GM13977 (cell line): ENCODE results near the gene UNC5A.

ENCODE experiments used
- DNase-seq: peaks from one replicate; pipeline ENCODE4 v3.0.0; 2012; ENCODE audit warnings: low spot score
- in situ Hi-C: fragments of 300-500 bp; cut with MboI; formaldehyde crosslinking; loops from one replicate; pipeline ENCODE4 v1.12.0; 2022; ENCODE audit warnings: low sequenced_read_pairs, low pct_unique_long_range_greater_than_20kb, mixed read lengths, inconsistent platforms; ENCODE audit not compliant: unreplicated experiment
- TF ChIP-seq, protein P1 (sequence below): IDR thresholded peaks from 2 replicates; pipeline ENCODE4 v1.5.1; 2012; ENCODE audit warnings: mild to moderate bottlenecking, control low read depth; ENCODE audit not compliant: insufficient read depth; ENCODE audit errors: extremely low read depth, missing control alignments

UNC5A gene

DNA sequence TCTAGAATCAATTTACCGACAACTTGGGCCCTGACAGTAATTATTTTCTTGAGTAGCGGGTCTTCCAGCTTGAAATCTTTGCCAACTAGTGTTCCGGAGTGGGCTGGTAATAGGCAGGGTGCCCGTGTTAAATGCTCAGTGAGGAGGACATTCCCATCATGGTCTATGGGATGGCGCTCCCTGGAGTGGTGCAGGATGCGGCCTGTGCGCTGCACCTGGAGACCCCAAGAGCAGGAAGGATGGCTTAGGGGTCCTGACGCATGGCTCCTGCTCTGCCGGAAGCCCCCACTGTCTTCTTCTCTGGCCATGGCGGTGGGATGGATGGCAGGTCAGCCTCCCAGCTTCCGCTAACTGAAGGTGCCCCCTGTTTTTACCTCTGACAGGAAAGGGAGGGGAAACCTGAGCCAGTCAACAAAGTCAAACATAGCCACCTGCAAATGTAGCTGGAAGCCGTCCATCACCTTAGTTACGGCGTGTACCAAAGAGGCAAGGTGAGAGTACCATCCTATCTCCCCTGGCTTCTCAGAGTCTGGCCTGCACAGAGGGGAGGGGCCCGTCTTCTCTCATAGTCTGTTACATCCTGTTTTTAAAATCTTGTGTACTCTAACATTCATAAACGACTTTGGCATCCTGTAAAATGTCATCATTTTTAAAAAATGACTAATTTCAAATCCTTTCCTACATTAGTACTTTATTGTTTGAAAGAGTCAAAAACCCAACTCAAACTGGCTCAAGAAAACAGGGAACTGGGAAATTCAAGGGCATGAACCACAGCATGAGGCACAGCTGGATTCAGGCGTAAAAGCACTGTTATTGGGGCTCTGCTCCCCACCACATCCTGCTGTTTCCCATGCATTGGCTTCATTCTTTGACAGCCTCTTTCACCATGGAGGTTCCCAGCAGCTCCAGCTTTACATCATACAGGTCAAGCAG, 28.5 kb upstream of the UNC5A start:
- TF ChIP-seq, protein P1, sequence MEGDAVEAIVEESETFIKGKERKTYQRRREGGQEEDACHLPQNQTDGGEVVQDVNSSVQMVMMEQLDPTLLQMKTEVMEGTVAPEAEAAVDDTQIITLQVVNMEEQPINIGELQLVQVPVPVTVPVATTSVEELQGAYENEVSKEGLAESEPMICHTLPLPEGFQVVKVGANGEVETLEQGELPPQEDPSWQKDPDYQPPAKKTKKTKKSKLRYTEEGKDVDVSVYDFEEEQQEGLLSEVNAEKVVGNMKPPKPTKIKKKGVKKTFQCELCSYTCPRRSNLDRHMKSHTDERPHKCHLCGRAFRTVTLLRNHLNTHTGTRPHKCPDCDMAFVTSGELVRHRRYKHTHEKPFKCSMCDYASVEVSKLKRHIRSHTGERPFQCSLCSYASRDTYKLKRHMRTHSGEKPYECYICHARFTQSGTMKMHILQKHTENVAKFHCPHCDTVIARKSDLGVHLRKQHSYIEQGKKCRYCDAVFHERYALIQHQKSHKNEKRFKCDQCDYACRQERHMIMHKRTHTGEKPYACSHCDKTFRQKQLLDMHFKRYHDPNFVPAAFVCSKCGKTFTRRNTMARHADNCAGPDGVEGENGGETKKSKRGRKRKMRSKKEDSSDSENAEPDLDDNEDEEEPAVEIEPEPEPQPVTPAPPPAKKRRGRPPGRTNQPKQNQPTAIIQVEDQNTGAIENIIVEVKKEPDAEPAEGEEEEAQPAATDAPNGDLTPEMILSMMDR: no peak
- in situ Hi-C loops: no loop called here
- no peak for DNase-seq

DNA sequence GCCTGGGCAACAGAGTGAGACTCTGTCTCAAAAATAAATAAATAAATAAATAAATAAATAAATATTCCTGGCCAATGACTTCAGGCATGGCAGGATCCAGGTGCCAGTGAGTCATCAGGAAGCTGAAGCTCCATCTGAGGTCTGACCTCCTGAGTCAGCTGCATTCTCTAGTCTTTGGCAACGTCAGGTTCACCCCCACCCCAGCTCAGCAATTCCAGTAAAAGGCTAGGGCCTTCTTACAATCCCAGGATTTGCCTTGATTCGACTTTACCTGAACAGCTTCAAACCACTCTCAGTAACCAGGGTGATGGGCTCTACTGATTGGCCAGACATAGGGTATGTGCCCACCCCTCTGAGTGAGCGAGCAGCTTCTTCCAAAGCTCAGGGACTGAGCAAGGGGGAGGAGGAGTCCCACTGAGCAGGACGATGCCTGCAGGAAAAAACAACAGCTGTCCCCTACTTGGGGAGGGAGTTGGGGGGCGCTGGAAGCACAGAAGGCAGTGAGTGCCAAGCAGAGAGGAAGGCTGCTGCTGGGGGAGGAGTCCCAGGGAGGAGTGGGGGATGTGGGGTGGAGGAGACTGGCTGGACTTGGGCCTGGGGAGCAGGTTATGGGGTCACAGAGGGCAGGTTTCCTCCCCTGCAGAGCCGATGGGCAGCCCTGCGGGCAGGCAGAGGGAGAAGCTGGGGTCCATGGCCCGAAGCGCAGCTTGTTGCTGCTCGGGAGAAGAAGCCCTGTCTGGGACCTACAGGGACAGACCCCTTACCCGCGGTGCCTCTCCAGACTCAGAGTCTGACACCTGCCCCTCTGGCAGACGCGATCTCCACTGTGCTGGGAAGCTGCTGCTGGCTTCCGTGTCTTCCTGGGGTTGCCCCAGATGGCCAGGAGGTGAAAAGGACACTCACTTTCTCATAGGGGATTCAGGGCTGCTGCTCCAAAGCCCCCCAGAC, 25.9 kb upstream of the UNC5A start:
- in situ Hi-C loops: no loop called here
- TF ChIP-seq, protein P1: no peak
- no peak for DNase-seq

DNA sequence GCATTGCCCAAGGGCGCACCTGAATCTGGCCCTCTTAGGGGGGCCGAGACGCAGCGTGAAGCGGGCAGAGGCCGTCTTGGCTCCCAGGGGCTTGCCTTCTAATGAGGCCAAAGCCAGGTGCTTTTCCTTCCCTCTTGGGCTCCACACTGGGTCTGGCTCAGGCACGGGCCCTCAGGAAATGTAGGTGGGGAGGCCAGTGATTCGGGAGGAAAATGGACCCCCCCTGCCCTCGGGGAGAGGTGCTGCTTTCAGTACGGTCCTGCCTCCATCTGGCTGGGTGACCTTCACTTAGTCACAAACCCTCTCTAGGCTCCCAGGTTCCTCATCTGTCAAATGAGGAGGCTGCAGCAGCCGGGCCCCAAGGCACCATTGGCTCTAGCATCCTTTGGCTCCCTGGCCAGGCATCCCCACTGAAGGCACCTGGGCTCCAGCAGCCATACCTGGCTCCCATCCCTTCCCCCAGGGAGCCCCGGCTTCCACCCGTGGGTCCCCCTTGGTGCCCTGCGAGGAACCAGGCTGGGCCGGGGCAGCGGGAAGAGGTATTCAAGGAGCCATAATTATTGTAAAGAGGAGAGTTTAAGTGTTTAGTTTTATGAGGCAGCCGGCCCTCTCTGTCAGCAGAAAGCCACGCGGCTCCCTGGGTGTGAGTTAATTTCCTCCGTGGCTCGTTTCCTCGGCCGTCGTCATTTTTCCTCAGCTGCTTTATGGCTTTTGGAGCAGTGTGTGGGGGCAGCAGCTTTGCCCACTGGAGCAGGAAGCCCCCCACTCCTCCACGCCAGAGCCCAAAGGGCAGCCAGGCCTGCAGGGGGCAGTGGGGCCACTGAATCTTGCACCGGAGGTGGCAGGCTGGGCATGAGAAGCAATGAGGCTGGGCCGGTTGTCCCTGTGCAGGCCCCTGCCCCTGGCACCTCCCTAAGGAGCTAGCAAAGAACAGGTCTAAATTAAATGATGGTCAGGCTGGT, 24.9 kb upstream of the UNC5A start:
- in situ Hi-C loops: no loop called here
- DNase-seq: no peak
- TF ChIP-seq, protein P1: no peak

DNA sequence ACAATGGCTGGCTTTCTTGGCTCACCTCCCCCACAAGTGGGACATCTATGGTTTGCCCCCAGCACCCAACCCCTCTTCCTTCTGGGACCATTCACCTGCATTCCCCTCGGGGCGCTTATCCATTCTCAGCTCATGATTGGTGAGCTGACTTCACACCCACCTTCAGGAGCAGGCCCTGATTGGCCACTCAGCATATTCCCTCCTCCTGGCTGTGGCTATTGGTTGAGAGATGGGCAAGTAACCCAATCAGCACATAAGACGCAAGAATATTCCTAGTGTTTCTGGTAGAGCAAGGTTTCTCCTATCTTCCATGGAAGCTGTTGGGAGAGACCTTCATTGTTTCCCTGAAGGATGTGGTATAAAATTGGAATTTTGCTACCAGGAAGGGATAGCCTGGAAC, 22.7 kb upstream of the UNC5A start:
- in situ Hi-C loops: no loop called here

DNA sequence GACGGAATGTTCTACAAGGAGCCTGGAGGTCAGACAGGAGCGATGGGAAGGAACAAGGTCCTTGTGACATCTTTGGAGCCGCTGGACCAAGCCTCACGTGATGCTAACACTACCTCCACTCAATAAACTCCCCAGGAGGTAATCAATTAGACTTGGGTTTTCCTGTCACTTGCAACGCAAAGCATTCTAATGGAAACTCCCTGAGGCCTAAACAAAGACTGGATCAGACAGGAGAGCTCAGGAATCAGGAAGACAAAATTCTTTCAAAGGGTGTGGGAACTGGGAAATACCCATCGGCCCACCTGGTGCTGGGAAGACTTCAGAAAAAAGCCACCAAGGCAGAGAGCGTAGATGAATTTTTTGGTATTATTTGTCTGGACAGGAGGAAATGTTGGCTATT, 22.3 kb upstream of the UNC5A start:
- DNase-seq: no peak
- in situ Hi-C loops: no loop called here
- TF ChIP-seq, protein P1: no peak

More for the DNA sequence above, 22.7 kb upstream of the UNC5A start:
- no peak for DNase-seq
- TF ChIP-seq, protein P1: no peak
